ENCODE results near the gene KIF26B. TPM values are rescaled to one million over a fixed set of nuclear protein-coding genes. Genes with fewer than 3 reads are reported as not detected.

Gene KIF26B
- total RNA-seq, 1 experiment from 2014 or later, result 0.04 TPM

DNA sequence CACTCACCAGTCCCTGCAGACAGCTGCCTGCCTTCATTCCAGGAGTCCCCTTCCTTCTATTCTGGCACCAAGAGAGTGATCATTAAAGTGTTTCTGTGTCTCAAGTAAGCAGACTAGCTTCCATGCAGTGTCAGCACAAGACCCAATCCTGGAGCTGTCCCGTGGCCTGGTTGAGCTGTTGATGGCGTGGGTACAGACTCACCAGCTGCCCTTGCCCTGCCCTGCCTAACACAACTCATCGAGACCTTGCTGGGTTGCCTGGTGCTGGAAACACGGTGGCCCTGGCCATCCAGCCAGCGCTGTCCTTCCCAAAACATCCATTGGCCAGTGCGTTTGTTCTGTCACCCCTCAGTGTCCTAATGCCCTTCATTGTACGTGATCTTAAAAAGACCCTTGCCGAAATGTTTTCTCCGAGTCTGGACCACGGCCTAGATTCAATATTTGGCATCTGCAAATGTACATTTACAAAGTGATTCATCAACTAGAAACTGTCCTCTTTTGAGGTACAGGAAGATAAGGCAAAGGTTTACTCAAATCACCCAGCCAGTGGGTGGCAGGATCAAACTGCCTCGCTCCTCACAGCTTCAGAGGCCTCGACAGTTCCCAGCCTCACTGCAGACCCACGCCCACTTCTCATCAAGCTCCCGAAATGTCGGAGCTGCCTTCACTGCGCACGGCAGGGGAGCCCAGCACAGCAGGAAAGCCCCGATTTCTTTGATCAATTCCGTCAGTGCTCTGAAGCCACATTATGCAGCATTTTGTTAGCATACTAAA, 494.2 kb downstream of the KIF26B start:
- intact Hi-C loops (cut with micrococcal nuclease), result no loop called here
- no peaks in the 10 kb centered on the region for H3K36me3 ChIP-seq (ENCODE audit: low read depth, low read length)
- H3F3A ChIP-seq (ENCODE audit: low read length, unreplicated experiment), result no peaks in the 10 kb centered on the region
- no peak overlapping the region for H3K27ac ChIP-seq (ENCODE audit: low read length)
- peaks cover 83% of the 10 kb centered on the region for H3K27me3 ChIP-seq (ENCODE audit: low read length)
- ATAC-seq (no peak), DNase-seq (no peak)
- H3K9ac ChIP-seq (ENCODE audit: low read length), result no peak overlapping the region
- ChIA-PET CTCF (no interaction called here), POLR2A (ENCODE audit: unreplicated experiment) (no interaction called here)
- no peaks in the 10 kb centered on the region for H3K79me2 ChIP-seq (ENCODE audit: low read length)
- TF ChIP-seq, protein P1, sequence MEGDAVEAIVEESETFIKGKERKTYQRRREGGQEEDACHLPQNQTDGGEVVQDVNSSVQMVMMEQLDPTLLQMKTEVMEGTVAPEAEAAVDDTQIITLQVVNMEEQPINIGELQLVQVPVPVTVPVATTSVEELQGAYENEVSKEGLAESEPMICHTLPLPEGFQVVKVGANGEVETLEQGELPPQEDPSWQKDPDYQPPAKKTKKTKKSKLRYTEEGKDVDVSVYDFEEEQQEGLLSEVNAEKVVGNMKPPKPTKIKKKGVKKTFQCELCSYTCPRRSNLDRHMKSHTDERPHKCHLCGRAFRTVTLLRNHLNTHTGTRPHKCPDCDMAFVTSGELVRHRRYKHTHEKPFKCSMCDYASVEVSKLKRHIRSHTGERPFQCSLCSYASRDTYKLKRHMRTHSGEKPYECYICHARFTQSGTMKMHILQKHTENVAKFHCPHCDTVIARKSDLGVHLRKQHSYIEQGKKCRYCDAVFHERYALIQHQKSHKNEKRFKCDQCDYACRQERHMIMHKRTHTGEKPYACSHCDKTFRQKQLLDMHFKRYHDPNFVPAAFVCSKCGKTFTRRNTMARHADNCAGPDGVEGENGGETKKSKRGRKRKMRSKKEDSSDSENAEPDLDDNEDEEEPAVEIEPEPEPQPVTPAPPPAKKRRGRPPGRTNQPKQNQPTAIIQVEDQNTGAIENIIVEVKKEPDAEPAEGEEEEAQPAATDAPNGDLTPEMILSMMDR (conservative IDR thresholded peaks at IDR 0.05; ENCODE audit: low read depth, low read length), result no peak
- no peak for TF ChIP-seq EZH2 (IDR thresholded peaks at IDR 0.05; ENCODE audit: low read length, unreplicated experiment)
- no peak for TF ChIP-seq EZH2phosphoT487 (IDR thresholded peaks at IDR 0.05; ENCODE audit: borderline replicate concordance, low read length)
- H3K9me2 ChIP-seq (replicated peaks; ENCODE audit: low read length), result no peaks in the 10 kb centered on the region
- H3K9me3 ChIP-seq (ENCODE audit: low read length), result no peaks in the 10 kb centered on the region
- BruUV-seq (replicated peaks), result no TSS peak
- no peak overlapping the region for H3K4me2 ChIP-seq (ENCODE audit: low read length)
- H4K20me1 ChIP-seq (ENCODE audit: low read length), result no peaks in the 10 kb centered on the region
- no peaks in the 10 kb centered on the region for H3K4me1 ChIP-seq (ENCODE audit: insufficient read depth, low read length)
- H2AFZ ChIP-seq (ENCODE audit: low read length), result no peak overlapping the region
- no peak overlapping the region for H3K4me3 ChIP-seq (ENCODE audit: low read length)

DNA sequence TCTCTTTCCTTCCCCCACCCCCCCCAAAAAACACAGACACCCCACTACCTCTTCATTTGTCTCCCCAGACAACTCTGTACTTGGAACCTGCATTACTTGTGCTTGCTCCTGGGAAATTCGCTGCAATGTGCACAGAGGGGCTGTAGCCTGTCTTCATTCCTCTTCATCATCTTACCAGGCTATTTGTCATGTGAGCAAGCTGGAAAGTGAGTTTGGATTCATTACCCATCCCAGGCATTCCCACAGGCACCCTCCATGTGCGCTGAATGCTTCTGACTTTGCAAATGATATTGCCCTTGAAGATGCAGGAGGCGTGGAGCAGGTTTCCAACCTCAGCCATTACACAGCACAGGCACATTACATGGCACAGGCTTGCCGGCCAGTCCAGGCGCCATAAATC, 494.9 kb downstream of the KIF26B start:
- Histone ChIP-seq H3K4me2 (ENCODE audit: low read length) (no peak overlapping the region), H3F3A (ENCODE audit: low read length, unreplicated experiment) (no peaks in the 10 kb centered on the region), H2AFZ (ENCODE audit: low read length) (no peak overlapping the region), H3K9ac (ENCODE audit: low read length) (no peak overlapping the region), H3K9me2 (replicated peaks; ENCODE audit: low read length) (no peaks in the 10 kb centered on the region), H3K9me3 (ENCODE audit: low read length) (no peaks in the 10 kb centered on the region), H3K79me2 (ENCODE audit: low read length) (no peaks in the 10 kb centered on the region), H3K27me3 (ENCODE audit: low read length) (peaks cover 91% of the 10 kb centered on the region), H3K4me1 (ENCODE audit: insufficient read depth, low read length) (no peaks in the 10 kb centered on the region), H3K36me3 (ENCODE audit: low read depth, low read length) (no peaks in the 10 kb centered on the region), H3K27ac (ENCODE audit: low read length) (no peak overlapping the region), H4K20me1 (ENCODE audit: low read length) (no peaks in the 10 kb centered on the region), H3K4me3 (ENCODE audit: low read length) (no peak overlapping the region)
- BruUV-seq (replicated peaks), result no TSS peak
- intact Hi-C loops (cut with micrococcal nuclease), result no loop called here
- DNase-seq, result no peak
- POLR2A ChIA-PET (ENCODE audit: unreplicated experiment), result no interaction called here
- TF ChIP-seq, protein P1 (conservative IDR thresholded peaks at IDR 0.05; ENCODE audit: low read depth, low read length), result no peak
- no peak for TF ChIP-seq EZH2 (IDR thresholded peaks at IDR 0.05; ENCODE audit: low read length, unreplicated experiment)
- TF ChIP-seq EZH2phosphoT487 (IDR thresholded peaks at IDR 0.05; ENCODE audit: borderline replicate concordance, low read length), result no peak
- CTCF ChIA-PET, result no interaction called here
- ATAC-seq, result no peak

DNA sequence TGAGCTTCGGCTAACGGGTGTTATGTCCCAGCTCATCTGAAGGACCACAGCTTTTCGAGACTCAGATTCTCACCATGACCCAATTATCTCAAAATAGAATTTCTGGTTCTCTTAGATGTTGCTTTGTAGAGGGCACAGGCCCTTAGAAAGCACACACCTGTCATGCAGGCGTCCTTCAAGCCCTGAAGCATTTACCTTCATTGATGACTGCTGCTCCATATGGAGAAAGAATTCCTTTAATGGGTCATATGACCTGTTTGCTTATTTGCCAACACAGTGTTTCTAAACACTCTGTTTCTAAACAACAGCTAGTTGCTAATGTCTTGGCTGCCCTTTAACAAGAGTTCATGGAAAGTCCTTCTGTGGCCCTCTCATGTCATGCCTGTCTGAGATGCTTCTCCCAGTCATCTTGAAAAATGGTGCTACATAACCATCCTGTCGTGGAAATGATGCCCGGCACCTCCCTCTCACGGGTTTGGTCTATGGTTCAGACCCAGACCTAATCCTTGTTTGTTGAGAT, 495.7 kb downstream of the KIF26B start:
- CTCF ChIA-PET, result no interaction called here
- intact Hi-C loops (cut with micrococcal nuclease), result no loop called here
- H3K9ac ChIP-seq (ENCODE audit: low read length), result no peak overlapping the region
- no TSS peak for BruUV-seq (replicated peaks)
- H3K79me2 ChIP-seq (ENCODE audit: low read length), result no peaks in the 10 kb centered on the region
- H3F3A ChIP-seq (ENCODE audit: low read length, unreplicated experiment), result no peaks in the 10 kb centered on the region
- no peaks in the 10 kb centered on the region for H3K9me3 ChIP-seq (ENCODE audit: low read length)
- no peak overlapping the region for H2AFZ ChIP-seq (ENCODE audit: low read length)
- no peak overlapping the region for H3K4me3 ChIP-seq (ENCODE audit: low read length)
- no peak overlapping the region for H3K4me2 ChIP-seq (ENCODE audit: low read length)
- H3K27ac ChIP-seq (ENCODE audit: low read length), result no peak overlapping the region
- H3K9me2 ChIP-seq (replicated peaks; ENCODE audit: low read length), result no peaks in the 10 kb centered on the region
- ATAC-seq (no peak), DNase-seq (no peak)
- TF ChIP-seq EZH2phosphoT487 (IDR thresholded peaks at IDR 0.05; ENCODE audit: borderline replicate concordance, low read length) (no peak), EZH2 (IDR thresholded peaks at IDR 0.05; ENCODE audit: low read length, unreplicated experiment) (no peak)
- TF ChIP-seq, protein P1 (conservative IDR thresholded peaks at IDR 0.05; ENCODE audit: low read depth, low read length), result no peak
- H3K27me3 ChIP-seq (ENCODE audit: low read length), result peaks cover 92% of the 10 kb centered on the region
- POLR2A ChIA-PET (ENCODE audit: unreplicated experiment), result no interaction called here
- H3K4me1 ChIP-seq (ENCODE audit: insufficient read depth, low read length), result no peaks in the 10 kb centered on the region
- no peaks in the 10 kb centered on the region for H4K20me1 ChIP-seq (ENCODE audit: low read length)
- no peaks in the 10 kb centered on the region for H3K36me3 ChIP-seq (ENCODE audit: low read depth, low read length)
